Brain microvascular endothelial cell (primary cell): Measurements from ENCODE around the gene LMTK3.

Experiments
- DNase-seq: peaks from one replicate; pipeline ENCODE4 v3.0.0-alpha.2; 2020
- H3K27ac ChIP-seq: fragments of 250-450 bp; sonication (Bioruptor Pico); 2 replicates; pipeline ENCODE4 v1.5.1; 2020; ENCODE audit warnings: mild to moderate bottlenecking, moderate library complexity
- H3K27me3 ChIP-seq: fragments of 250-450 bp; sonication (Bioruptor Pico); replicated peaks from 2 replicates; pipeline ENCODE4 v1.5.1; 2020; ENCODE audit warnings: mild to moderate bottlenecking
- H3K36me3 ChIP-seq: fragments of 250-450 bp; sonication (Bioruptor Pico); replicated peaks from 2 replicates; pipeline ENCODE4 v1.5.1; 2020; ENCODE audit warnings: mild to moderate bottlenecking
- H3K4me3 ChIP-seq: 2 replicates; pipeline ENCODE4 v1.5.1; 2011; ENCODE audit warnings: low read depth, mild to moderate bottlenecking, control low read depth, low read length, moderate library complexity
- CTCF ChIP-seq: IDR thresholded peaks from 2 replicates; pipeline ENCODE4 v1.5.1; 2011; ENCODE audit warnings: low read depth, mild to moderate bottlenecking, moderate library complexity, low read length, control low read depth, inconsistent platforms; ENCODE audit errors: missing control alignments
- in situ Hi-C: cut with HindIII; loops from 2 replicates; pipeline ENCODE4 v1.10.0; 2017; ENCODE audit warnings: low sequenced_read_pairs, low pct_ligation_motif_present

LMTK3 gene

GRCh38 chr19:48458016-48458415 is 53.6 kb downstream of the LMTK3 start:
- in situ Hi-C loops: no loop called here
- peaks cover 45% of the 10 kb centered on the region for H3K36me3 ChIP-seq

GRCh38 chr19:48456864-48457263 is 54.8 kb downstream of the LMTK3 start:
- H3K4me3 ChIP-seq: no peak overlapping the region
- no peaks in the 10 kb centered on the region for H3K27me3 ChIP-seq
- H3K36me3 ChIP-seq: peaks cover 46% of the 10 kb centered on the region
- no peak for DNase-seq
- no peak for TF ChIP-seq CTCF
- no peak overlapping the region for H3K27ac ChIP-seq
- in situ Hi-C loops: no loop called here

More at GRCh38 chr19:48458016-48458415, 53.6 kb downstream of the LMTK3 start:
- Histone ChIP-seq H3K27ac (no peak overlapping the region), H3K27me3 (no peaks in the 10 kb centered on the region), H3K4me3 (no peak overlapping the region)
- no peak for DNase-seq
- TF ChIP-seq CTCF: no peak

GRCh38 chr19:48455908-48456562 is 55.6 kb downstream of the LMTK3 start:
- Histone ChIP-seq H3K27me3 (no peaks in the 10 kb centered on the region), H3K36me3 (peaks cover 53% of the 10 kb centered on the region), H3K27ac (no peak overlapping the region), H3K4me3 (no peak overlapping the region)
- no peak for TF ChIP-seq CTCF
- in situ Hi-C loops: no loop called here
- no peak for DNase-seq

GRCh38 chr19:48455171-48455907 is 56.3 kb downstream of the LMTK3 start, which contains the start of gene KCNJ14:
Gene KCNJ14 (plus strand): TSS chr19:48455574. CDS start chr19:48461725, 6,151 bp downstream.
- in situ Hi-C loops: no loop called here
- Histone ChIP-seq H3K4me3 (no peak within 1 kb of the TSS), H3K27me3 (no peaks in the 10 kb centered on the region), H3K36me3 (peaks cover 60% of the 10 kb centered on the region), H3K27ac (no peak within 1 kb of the TSS)
- DNase-seq: no peak
- no peak for TF ChIP-seq CTCF

- DNase-seq: no peak
- no peak for TF ChIP-seq CTCF
- no peaks in the 10 kb centered on the region for H3K27me3 ChIP-seq
- H3K4me3 ChIP-seq: no peak overlapping the region
- no peak overlapping the region for H3K27ac ChIP-seq
- H3K36me3 ChIP-seq: peaks cover 69% of the 10 kb centered on the region
- in situ Hi-C loops: no loop called here
Measured at GRCh38 chr19:48454150-48454730, 57.4 kb downstream of the LMTK3 start.
